Hepatocyte (in vitro differentiated cells): Measurements from ENCODE around the gene AVPI1.

Experiments
- CTCF ChIP-seq: fragments of 200-600 bp; sonication (generic); IDR thresholded peaks from 2 replicates; pipeline ENCODE4 v1.5.1; 2016; ENCODE audit warnings: antibody characterized with exemption, mild to moderate bottlenecking; ENCODE audit not compliant: poor library complexity
- EZH2phosphoT487 ChIP-seq: fragments of 200-600 bp; sonication (generic); IDR thresholded peaks from one replicate; pipeline ENCODE4 v1.6.1; 2018; ENCODE audit warnings: antibody characterized with exemption, mild to moderate bottlenecking, low read depth, moderate library complexity; ENCODE audit not compliant: unreplicated experiment, severe bottlenecking

DNA sequence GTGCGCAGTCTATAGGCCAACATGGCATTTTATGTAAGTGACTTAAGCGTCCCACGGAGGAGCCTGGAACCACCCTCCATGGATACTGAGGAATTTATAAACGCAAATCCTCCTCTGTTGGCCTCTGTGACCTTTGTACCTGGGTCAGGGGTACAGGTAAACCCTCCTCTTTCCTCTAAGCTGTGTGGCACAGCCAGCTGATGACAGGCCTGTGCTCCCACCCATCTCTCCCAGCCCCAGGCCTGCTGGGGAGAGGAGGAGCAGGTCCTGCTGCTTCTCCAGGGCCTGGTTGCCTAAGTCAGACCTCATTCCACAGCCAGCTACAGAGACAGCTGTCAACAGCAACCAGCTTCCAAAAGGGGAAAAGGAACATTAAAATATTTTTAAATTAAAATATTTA lies 5.0 kb downstream of the AVPI1 start:
- TF ChIP-seq CTCF (no peak), EZH2phosphoT487 (no peak)
